Tibial nerve (tissue), 4 donors: ENCODE measurements around the gene ATXN3.

Experiments
- EP300 ChIP-seq, 2 donors: sonication (generic); formaldehyde crosslinking; IDR thresholded peaks; one replicate each; pipeline ENCODE4 v1.6.1; 2017; ENCODE audit warnings: antibody characterized with exemption in 2 of 2, mild to moderate bottlenecking in 1 of 2
- POLR2A ChIP-seq, 2 donors: fragments of 450-650 bp; IDR thresholded peaks; one replicate each; pipeline ENCODE4 v1.6.1; 2017; ENCODE audit warnings: antibody characterized with exemption in 2 of 2, mild to moderate bottlenecking in 2 of 2, moderate library complexity in 2 of 2
- TF ChIP-seq, protein P1 (sequence below), 5 experiments: fragments of 200-600 bp in 3 of 5; fragments of 450-650 bp in 2 of 5; sonication (generic) in 3 of 5; IDR thresholded peaks; one replicate each; pipeline ENCODE4 v1.5.1; 2016 to 2019; ENCODE audit warnings: antibody characterized with exemption in 5 of 5, mild to moderate bottlenecking in 3 of 5, moderate library complexity in 2 of 5

DNA sequence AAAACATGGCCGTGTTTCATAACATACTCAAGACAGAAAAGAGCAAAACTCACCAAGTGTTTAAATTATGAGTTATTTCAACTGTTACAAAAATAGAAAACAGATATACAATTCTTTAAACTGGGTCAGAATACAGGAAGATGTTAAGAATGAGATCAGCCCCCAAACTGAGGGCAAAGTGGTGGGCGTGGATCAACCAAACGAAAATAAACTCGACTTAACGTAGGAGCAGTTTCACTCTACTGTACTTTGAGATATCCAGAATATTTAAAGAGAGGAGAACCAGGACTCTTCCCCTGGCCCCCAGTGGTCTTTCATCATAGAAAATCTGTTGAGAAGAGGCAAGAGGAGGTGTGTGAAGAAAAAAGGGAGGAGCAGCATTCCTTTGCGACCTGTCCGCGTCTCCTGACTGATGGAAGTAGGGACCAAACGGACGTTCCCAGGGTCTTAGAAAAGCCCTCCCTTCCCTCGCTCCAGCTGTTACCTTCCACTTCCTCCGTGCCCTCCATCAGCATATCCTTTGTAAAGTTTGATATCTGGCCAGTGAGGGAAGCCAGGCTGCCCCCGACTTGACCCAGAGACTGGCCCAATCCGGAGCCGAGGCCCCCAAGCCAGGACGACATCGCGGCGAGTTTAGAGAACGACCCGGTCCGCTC, 67.2 kb downstream of the ATXN3 start:
- TF ChIP-seq, protein P1, sequence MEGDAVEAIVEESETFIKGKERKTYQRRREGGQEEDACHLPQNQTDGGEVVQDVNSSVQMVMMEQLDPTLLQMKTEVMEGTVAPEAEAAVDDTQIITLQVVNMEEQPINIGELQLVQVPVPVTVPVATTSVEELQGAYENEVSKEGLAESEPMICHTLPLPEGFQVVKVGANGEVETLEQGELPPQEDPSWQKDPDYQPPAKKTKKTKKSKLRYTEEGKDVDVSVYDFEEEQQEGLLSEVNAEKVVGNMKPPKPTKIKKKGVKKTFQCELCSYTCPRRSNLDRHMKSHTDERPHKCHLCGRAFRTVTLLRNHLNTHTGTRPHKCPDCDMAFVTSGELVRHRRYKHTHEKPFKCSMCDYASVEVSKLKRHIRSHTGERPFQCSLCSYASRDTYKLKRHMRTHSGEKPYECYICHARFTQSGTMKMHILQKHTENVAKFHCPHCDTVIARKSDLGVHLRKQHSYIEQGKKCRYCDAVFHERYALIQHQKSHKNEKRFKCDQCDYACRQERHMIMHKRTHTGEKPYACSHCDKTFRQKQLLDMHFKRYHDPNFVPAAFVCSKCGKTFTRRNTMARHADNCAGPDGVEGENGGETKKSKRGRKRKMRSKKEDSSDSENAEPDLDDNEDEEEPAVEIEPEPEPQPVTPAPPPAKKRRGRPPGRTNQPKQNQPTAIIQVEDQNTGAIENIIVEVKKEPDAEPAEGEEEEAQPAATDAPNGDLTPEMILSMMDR (IDR thresholded peaks at IDR 0.05), result no peak
- TF ChIP-seq EP300 (IDR thresholded peaks at IDR 0.05) (no peak), POLR2A (IDR thresholded peaks at IDR 0.05) (no peak)
